IMR-90 (cell line): ENCODE data around the gene THAP9. TPM values are rescaled to one million over a fixed set of nuclear protein-coding genes. Genes with fewer than 3 reads are reported as not detected.

ENCODE experiments used
- ATAC-seq: fragments of 200-7000 bp; cut with Tn5 transposase; 2 replicates; pipeline ENCODE4 v1.9.1; 2020; ENCODE audit warnings: low read depth, mild to moderate bottlenecking, moderate library complexity
- BruUV-seq: library from RNA; stranded (reverse); fragments of 400-500 nt; replicated peaks from 2 replicates; lab custom pipeline; 2021; lab: Mats Ljungman, UMichigan
- CTCF ChIA-PET: fragments of 300-600 bp; formaldehyde crosslinking; extraction: SDS; loops from one replicate; lab custom pipeline; 2021; ENCODE audit warnings: antibody characterized with exemption; lab: Yijun Ruan, JAX
- POLR2A ChIA-PET: fragments of 300-600 bp; sonication (Branson Sonifier 250); formaldehyde crosslinking; loops from one replicate; lab custom pipeline; 2022; ENCODE audit warnings: antibody characterized with exemption; ENCODE audit not compliant: unreplicated experiment; lab: Charles Lee
- DNase-seq: peaks from one replicate; pipeline ENCODE4 v3.0.0; 2013
- H2AFZ ChIP-seq: replicated peaks from 2 replicates; pipeline ENCODE3; 2013; ENCODE audit warnings: low read length, mild to moderate bottlenecking; ENCODE audit not compliant: poor library complexity
- H2AK5ac ChIP-seq: 2 replicates; pipeline ENCODE4 v1.6.1; 2013; ENCODE audit warnings: low read depth, low read length, inconsistent platforms
- H2AK9ac ChIP-seq: replicated peaks from 2 replicates; pipeline ENCODE3; 2013; ENCODE audit warnings: mild to moderate bottlenecking, low read depth, low read length, moderate library complexity; ENCODE audit not compliant: poor library complexity
- H2BK120ac ChIP-seq: 2 replicates; pipeline ENCODE4 v1.6.1; 2013; ENCODE audit warnings: low read depth, low read length, inconsistent platforms
- H2BK15ac ChIP-seq: 3 replicates; pipeline ENCODE4 v1.6.1; 2013; ENCODE audit warnings: low read depth, low read length, inconsistent platforms
- H2BK20ac ChIP-seq: 2 replicates; pipeline ENCODE4 v1.6.1; 2013; ENCODE audit warnings: low read depth, mild to moderate bottlenecking, inconsistent platforms, low read length, moderate library complexity
- H2BK5ac ChIP-seq: 2 replicates; pipeline ENCODE4 v1.6.1; 2013; ENCODE audit warnings: mild to moderate bottlenecking, low read depth, low read length, inconsistent platforms; ENCODE audit not compliant: poor library complexity, severe bottlenecking
- H3K14ac ChIP-seq: replicated peaks from 2 replicates; pipeline ENCODE4 v1.6.1; 2013; ENCODE audit warnings: low read depth, low read length, inconsistent platforms
- H3K18ac ChIP-seq: 2 replicates; pipeline ENCODE4 v1.6.1; 2013; ENCODE audit warnings: low read depth, low read length, control low read depth
- H3K23ac ChIP-seq: 2 replicates; pipeline ENCODE4 v1.6.1; 2013; ENCODE audit warnings: low read depth, low read length, inconsistent platforms
- H3K27ac ChIP-seq: 2 replicates; pipeline ENCODE4 v1.5.1; 2013; ENCODE audit warnings: mild to moderate bottlenecking, control low read depth, low read length; ENCODE audit not compliant: insufficient read depth
- H3K27me3 ChIP-seq: 2 replicates; pipeline ENCODE4 v1.6.1; 2013; ENCODE audit warnings: low read length; ENCODE audit not compliant: control insufficient read depth, insufficient read depth
- H3K36me3 ChIP-seq: 2 replicates; pipeline ENCODE4 v1.6.1; 2013; ENCODE audit warnings: low read length, mixed read lengths; ENCODE audit not compliant: control insufficient read depth, insufficient read depth
- H3K4ac ChIP-seq: 2 replicates; pipeline ENCODE4 v1.6.1; 2013; ENCODE audit warnings: low read depth, low read length, inconsistent platforms
- H3K4me1 ChIP-seq: 2 replicates; pipeline ENCODE4 v1.6.1; 2013; ENCODE audit warnings: low read length, mixed read lengths; ENCODE audit not compliant: control insufficient read depth, insufficient read depth
- H3K4me2 ChIP-seq: 2 replicates; pipeline ENCODE4 v1.6.1; 2013; ENCODE audit warnings: low read depth, mild to moderate bottlenecking, control low read depth, low read length, moderate library complexity
- H3K4me3 ChIP-seq: 2 replicates; pipeline ENCODE4 v1.5.1; 2013; ENCODE audit warnings: low read depth, mild to moderate bottlenecking, control low read depth, low read length, moderate library complexity; ENCODE audit not compliant: insufficient read depth
- H3K56ac ChIP-seq: 2 replicates; pipeline ENCODE4 v1.6.1; 2013; ENCODE audit warnings: low read length, inconsistent platforms; ENCODE audit not compliant: insufficient read depth; ENCODE audit errors: extremely low read depth
- H3K79me1 ChIP-seq, 2 experiments: 2 replicates each; pipeline ENCODE4 v1.6.1; 2013; ENCODE audit warnings: low read length in 2 of 2, inconsistent platforms in 1 of 2, low read depth in 1 of 2
- H3K9ac ChIP-seq: 2 replicates; pipeline ENCODE4 v1.6.1; 2013; ENCODE audit warnings: low read depth, low read length, control low read depth
- H3K9me1 ChIP-seq: 2 replicates; pipeline ENCODE4 v1.6.1; 2013; ENCODE audit warnings: low read length, inconsistent platforms; ENCODE audit not compliant: insufficient read depth
- H3K9me3 ChIP-seq: 2 replicates; pipeline ENCODE4 v1.6.1; 2013; ENCODE audit warnings: low read length; ENCODE audit not compliant: control insufficient read depth, insufficient read depth
- H4K20me1 ChIP-seq: 2 replicates; pipeline ENCODE4 v1.6.1; 2013; ENCODE audit warnings: low read length, inconsistent platforms; ENCODE audit not compliant: insufficient read depth
- H4K5ac ChIP-seq: 2 replicates; pipeline ENCODE4 v1.6.1; 2013; ENCODE audit warnings: mild to moderate bottlenecking, low read depth, low read length, control low read depth
- H4K8ac ChIP-seq, 2 experiments: 2 replicates each; pipeline ENCODE4 v1.6.1; 2013; ENCODE audit warnings: low read depth in 2 of 2, low read length in 2 of 2, control low read depth in 1 of 2, inconsistent platforms in 1 of 2
- H4K91ac ChIP-seq: 2 replicates; pipeline ENCODE4 v1.6.1; 2013; ENCODE audit warnings: low read depth, low read length, inconsistent platforms; ENCODE audit not compliant: insufficient read depth
- CHD1 ChIP-seq: IDR thresholded peaks from 2 replicates; pipeline ENCODE4 v1.6.1; 2012; ENCODE audit warnings: low read depth, low read length, improper control_type of control experiment
- CTCF ChIP-seq: conservative IDR thresholded peaks from 2 replicates; pipeline ENCODE4 v1.5.1; 2012; ENCODE audit warnings: mild to moderate bottlenecking, low read depth, low read length, improper control_type of control experiment
- FOS ChIP-seq: fragments of 150-350 bp; IDR thresholded peaks from 2 replicates; pipeline ENCODE4 v1.6.1; 2016; ENCODE audit warnings: low read depth, low read length
- MAZ ChIP-seq: IDR thresholded peaks from 2 replicates; pipeline ENCODE4 v1.6.1; 2012; ENCODE audit warnings: low read depth, mild to moderate bottlenecking, low read length, improper control_type of control experiment, moderate library complexity, borderline replicate concordance
- MXI1 ChIP-seq: IDR thresholded peaks from 2 replicates; pipeline ENCODE4 v1.6.1; 2012; ENCODE audit warnings: low read depth, mild to moderate bottlenecking, low read length, moderate library complexity, borderline replicate concordance
- NFE2L2 ChIP-seq: fragments of 150-350 bp; IDR thresholded peaks from 2 replicates; pipeline ENCODE4 v1.6.1; 2016; ENCODE audit warnings: low read depth, mild to moderate bottlenecking, low read length
- POLR2A ChIP-seq: IDR thresholded peaks from 2 replicates; pipeline ENCODE4 v1.6.1; 2012; ENCODE audit warnings: mild to moderate bottlenecking, low read depth, low read length
- RCOR1 ChIP-seq: IDR thresholded peaks from 2 replicates; pipeline ENCODE4 v1.6.1; 2012; ENCODE audit warnings: mild to moderate bottlenecking, low read length, improper control_type of control experiment; ENCODE audit not compliant: insufficient replicate concordance
- RFX5 ChIP-seq: IDR thresholded peaks from 2 replicates; pipeline ENCODE4 v1.8.0; 2012; ENCODE audit warnings: low read depth, mild to moderate bottlenecking, low read length, moderate library complexity
- SMC3 ChIP-seq: fragments of 150-350 bp; IDR thresholded peaks from 2 replicates; pipeline ENCODE4 v1.6.1; 2016; ENCODE audit warnings: low read depth, mild to moderate bottlenecking, antibody characterized with exemption, low read length, moderate library complexity
- WGBS, 2 experiments: methylation state at CpG; one replicate each; pipeline versions ENCODE4 v1.1.5 to v1.1.7; 2013; ENCODE audit warnings: missing lambda C conversion rate in 2 of 2; ENCODE audit not compliant: insufficient read length in 1 of 2; ENCODE audit errors: extremely low coverage in 2 of 2; 5-methylcytosine and 5-hydroxymethylcytosine counted together
- dilution Hi-C: fragments of 300-500 bp; cut with HindIII; formaldehyde crosslinking; loops from one replicate; pipeline ENCODE4 v1.14.3; 2018; ENCODE audit warnings: low sequenced_read_pairs; ENCODE audit not compliant: unreplicated experiment
- in situ Hi-C: fragments of 300-500 bp; cut with MboI; formaldehyde crosslinking; loops from 3 replicates; pipeline ENCODE4 v1.14.3; 2019; ENCODE audit warnings: low sequenced_read_pairs, inconsistent platforms, mixed read lengths
- intact Hi-C: fragments of 100-400 bp; cut with micrococcal nuclease; formaldehyde crosslinking; loops from 2 replicates; pipeline ENCODE4 v1.10.0; 2022
- polyA plus RNA-seq, 3 experiments: library from polyadenylated mRNA; depleted of rRNA; stranded (reverse); fragments of >200 nt; gene quantifications; 2 replicates each; pipeline ENCODE4 v1.2.3, GENCODE V29; 2012; ENCODE audit warnings: low replicate concordance in 1 of 3
- total RNA-seq: library from RNA; depleted of rRNA; stranded (reverse); fragments of >200 nt; gene quantifications from 2 replicates; pipeline ENCODE4 v1.2.3, GENCODE V29; 2012
- TF ChIP-seq, protein P1 (sequence below): fragments of 150-350 bp; IDR thresholded peaks from 2 replicates; pipeline ENCODE4 v1.6.1; 2017; ENCODE audit warnings: mild to moderate bottlenecking, antibody characterized with exemption, low read length, low read depth
- TF ChIP-seq, protein P2 (sequence below): fragments of 150-350 bp; IDR thresholded peaks from 2 replicates; pipeline ENCODE4 v1.6.1; 2016; ENCODE audit warnings: low read depth, mild to moderate bottlenecking, low read length, moderate library complexity, borderline replicate concordance

THAP9 gene
- total and polyA plus RNA-seq, 2 of the 4 experiments (the other 2 are of a cell fraction) = 0.86 to 2.9 TPM

DNA sequence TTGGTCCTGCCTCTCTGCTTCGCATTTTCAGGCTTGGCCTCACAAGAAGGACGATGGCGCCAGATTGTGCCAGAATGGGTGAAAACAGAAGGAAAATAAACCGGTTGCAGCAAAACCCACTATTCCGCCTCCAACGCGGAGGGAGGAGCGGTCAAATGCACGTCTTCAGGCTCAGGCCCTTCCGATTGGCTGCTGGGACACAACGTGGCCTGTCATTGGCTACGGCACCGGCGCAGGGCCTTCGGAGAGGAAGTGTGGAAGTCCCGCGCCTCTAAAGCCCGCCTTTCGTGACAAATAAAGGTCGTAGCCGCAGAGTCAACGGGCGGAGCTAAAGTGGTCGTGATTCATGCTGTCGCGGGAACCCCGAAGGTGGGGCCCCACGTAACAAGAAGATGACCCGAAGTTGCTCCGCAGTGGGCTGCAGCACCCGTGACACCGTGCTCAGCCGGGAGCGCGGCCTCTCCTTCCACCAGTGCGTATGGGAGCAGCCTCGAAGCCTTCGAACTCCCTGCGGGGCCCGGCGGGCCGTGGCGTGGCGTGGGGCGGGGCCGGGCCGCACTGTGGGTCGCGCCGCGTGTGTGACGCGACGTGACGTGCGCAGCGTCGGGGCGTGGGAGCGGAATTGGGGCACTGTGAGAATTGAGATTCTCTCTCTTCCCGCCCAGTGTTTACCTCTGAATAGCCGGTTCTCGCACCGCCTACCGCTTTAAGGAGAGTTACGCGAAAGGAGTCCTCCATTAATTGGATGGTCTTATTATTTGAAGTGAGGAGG, at the start of gene THAP9 (continued):
- TF ChIP-seq MXI1 (peak; percentile 40; the same call in 1 of the 2 replicates), SMC3 (no peak), FOS (peak; percentile 64), MAZ (peak; percentile 57; the same call in 1 of the 2 replicates)

GRCh38 chr4:82851318-82851717, 49.2 kb upstream of the THAP9 start:
- H4K5ac ChIP-seq = no peak overlapping the region
- no peak overlapping the region for H3K4me3 ChIP-seq
- H3K23ac ChIP-seq = no peak overlapping the region
- H3K36me3 ChIP-seq = peaks cover 60% of the 10 kb centered on the region
- no peak overlapping the region for H3K27ac ChIP-seq
- H2BK120ac ChIP-seq = no peak overlapping the region
- no peak overlapping the region for H3K4me2 ChIP-seq
- no peak overlapping the region for H2AK9ac ChIP-seq
- no peak overlapping the region for H2AFZ ChIP-seq
- intact Hi-C loops (loop anchor here (10.0 kb wide), 1 partner anchor 433 kb away; the partner anchor contains the start of gene COQ2), in situ Hi-C loops (no loop called here), dilution Hi-C loops (no loop called here)
- no peak overlapping the region for H3K56ac ChIP-seq
- H2BK20ac ChIP-seq = no peak overlapping the region
- H3K9me1 ChIP-seq = no peaks in the 10 kb centered on the region
- no peak overlapping the region for H2AK5ac ChIP-seq
- no TSS peak for BruUV-seq
- no peak overlapping the region for H4K91ac ChIP-seq
- no peak overlapping the region for H3K4ac ChIP-seq
- no peaks in the 10 kb centered on the region for H3K9me3 ChIP-seq
- ChIA-PET POLR2A (no interaction called here), CTCF (interaction anchor here (1.4 kb wide), 1 partner anchor 38 kb away, joined by 3 read pairs; no protein-coding TSS in a partner anchor)
- no peaks in the 10 kb centered on the region for H3K27me3 ChIP-seq
- H2BK15ac ChIP-seq = no peak overlapping the region
- H3K14ac ChIP-seq = no peak overlapping the region
- H4K8ac ChIP-seq = no peak overlapping the region
- ATAC-seq (no peak), DNase-seq (no peak)
- WGBS, 2 experiments = no CpG with 5 or more reads among the region's 2 CpGs
- H4K20me1 ChIP-seq = peaks cover 14% of the 10 kb centered on the region; the same call in 1 of the 2 replicates
- no peak overlapping the region for H2BK5ac ChIP-seq
- H3K9ac ChIP-seq = no peak overlapping the region
- H3K18ac ChIP-seq = no peak overlapping the region
- no peaks in the 10 kb centered on the region for H3K4me1 ChIP-seq
- H3K79me1 ChIP-seq = peaks cover 20 to 29% of the 10 kb centered on the region in 2 experiments
- TF ChIP-seq, protein P1, sequence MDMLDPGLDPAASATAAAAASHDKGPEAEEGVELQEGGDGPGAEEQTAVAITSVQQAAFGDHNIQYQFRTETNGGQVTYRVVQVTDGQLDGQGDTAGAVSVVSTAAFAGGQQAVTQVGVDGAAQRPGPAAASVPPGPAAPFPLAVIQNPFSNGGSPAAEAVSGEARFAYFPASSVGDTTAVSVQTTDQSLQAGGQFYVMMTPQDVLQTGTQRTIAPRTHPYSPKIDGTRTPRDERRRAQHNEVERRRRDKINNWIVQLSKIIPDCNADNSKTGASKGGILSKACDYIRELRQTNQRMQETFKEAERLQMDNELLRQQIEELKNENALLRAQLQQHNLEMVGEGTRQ = no peak
- no peak for TF ChIP-seq MAZ
- TF ChIP-seq, protein P2, sequence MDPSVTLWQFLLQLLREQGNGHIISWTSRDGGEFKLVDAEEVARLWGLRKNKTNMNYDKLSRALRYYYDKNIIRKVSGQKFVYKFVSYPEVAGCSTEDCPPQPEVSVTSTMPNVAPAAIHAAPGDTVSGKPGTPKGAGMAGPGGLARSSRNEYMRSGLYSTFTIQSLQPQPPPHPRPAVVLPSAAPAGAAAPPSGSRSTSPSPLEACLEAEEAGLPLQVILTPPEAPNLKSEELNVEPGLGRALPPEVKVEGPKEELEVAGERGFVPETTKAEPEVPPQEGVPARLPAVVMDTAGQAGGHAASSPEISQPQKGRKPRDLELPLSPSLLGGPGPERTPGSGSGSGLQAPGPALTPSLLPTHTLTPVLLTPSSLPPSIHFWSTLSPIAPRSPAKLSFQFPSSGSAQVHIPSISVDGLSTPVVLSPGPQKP = no peak
- no peak for TF ChIP-seq POLR2A
- no peak for TF ChIP-seq SMC3
- TF ChIP-seq RFX5 = no peak
- no peak for TF ChIP-seq NFE2L2
- no peak for TF ChIP-seq CTCF
- no peak for TF ChIP-seq RCOR1
- no peak for TF ChIP-seq CHD1
